Endodermal cell (in vitro differentiated cells): Measurements from ENCODE around the gene CFAP92. TPM values are rescaled to one million over a fixed set of nuclear protein-coding genes. Genes with fewer than 3 reads are reported as not detected.

Experiments used
- DNase-seq: peaks from one replicate; pipeline ENCODE4 v3.0.0-alpha.2; 2017
- H3K27ac ChIP-seq: 2 replicates; pipeline ENCODE4 v1.5.1; 2013; ENCODE audit warnings: mild to moderate bottlenecking, low read depth, low read length, moderate library complexity
- H3K27me3 ChIP-seq: 2 replicates; pipeline ENCODE4 v1.6.1; 2013; ENCODE audit warnings: mild to moderate bottlenecking, low read length, moderate library complexity; ENCODE audit not compliant: insufficient read depth, control insufficient read depth, poor library complexity, severe bottlenecking
- H3K36me3 ChIP-seq: 2 replicates; pipeline ENCODE4 v1.7.0; 2013; ENCODE audit warnings: mild to moderate bottlenecking, low read length, moderate library complexity; ENCODE audit not compliant: control insufficient read depth, insufficient read depth
- H3K4me1 ChIP-seq: one replicate; pipeline ENCODE4 v1.7.0; 2013; ENCODE audit warnings: low read length; ENCODE audit not compliant: control insufficient read depth, insufficient read depth
- H3K4me3 ChIP-seq: 2 replicates; pipeline ENCODE4 v1.5.1; 2013; ENCODE audit warnings: mild to moderate bottlenecking, low read length, moderate library complexity
- H3K9ac ChIP-seq: 2 replicates; pipeline ENCODE4 v1.6.1; 2013; ENCODE audit warnings: mild to moderate bottlenecking, low read length, moderate library complexity; ENCODE audit not compliant: poor library complexity, severe bottlenecking; ENCODE audit errors: extremely low read depth
- H3K9me3 ChIP-seq: 2 replicates; pipeline ENCODE4 v1.6.1; 2013; ENCODE audit warnings: mild to moderate bottlenecking, low read length, moderate library complexity; ENCODE audit not compliant: control insufficient read depth
- H3K27ac Mint-ChIP-seq: 2 replicates; pipeline ENCODE4 v1.8.0; 2020; ENCODE audit warnings: mixed read lengths
- H3K27me3 Mint-ChIP-seq: 2 replicates; pipeline ENCODE4 v1.8.0; 2021; ENCODE audit warnings: mild to moderate bottlenecking, mixed read lengths; ENCODE audit not compliant: insufficient read depth
- H3K36me3 Mint-ChIP-seq: 2 replicates; pipeline ENCODE4 v1.8.0; 2020; ENCODE audit warnings: low read depth, mixed read lengths
- H3K4me1 Mint-ChIP-seq: 2 replicates; pipeline ENCODE4 v1.8.0; 2020; ENCODE audit warnings: mixed read lengths
- H3K4me3 Mint-ChIP-seq: 2 replicates; pipeline ENCODE4 v1.8.0; 2020; ENCODE audit warnings: mild to moderate bottlenecking, moderate library complexity, mixed read lengths
- H3K9me3 Mint-ChIP-seq: 2 replicates; pipeline ENCODE4 v1.8.0; 2020; ENCODE audit warnings: mild to moderate bottlenecking, mixed read lengths
- WGBS, 2 experiments: methylation state at CpG; one replicate each; pipeline versions ENCODE4 v1.1.5 to v1.1.7; 2013; ENCODE audit warnings: missing lambda C conversion rate in 2 of 2, mixed read lengths in 1 of 2; ENCODE audit not compliant: insufficient coverage in 1 of 2, insufficient read length in 1 of 2; 5-methylcytosine and 5-hydroxymethylcytosine counted together
- total RNA-seq, 2 donors: library from RNA; stranded (reverse); fragmentation: NEBNext Ultra II Directional in 1 of 2; extraction: Animal tissue kit (Norgen Biotek cat#: 25700) in 1 of 2; gene quantifications; 2 replicates in 1 of 2; 3 replicates in 1 of 2; pipeline ENCODE4 v1.2.1, GENCODE V29; 2021
- TF ChIP-seq, protein P1 (sequence below): fragments of 200-600 bp; sonication (generic); conservative IDR thresholded peaks from 2 replicates; pipeline ENCODE4 v1.5.0; 2021; ENCODE audit warnings: antibody characterized with exemption, mild to moderate bottlenecking

The CFAP92 gene
- total RNA-seq, 2 donors from 2014 or later: 1.3 to 3.0 TPM

DNA sequence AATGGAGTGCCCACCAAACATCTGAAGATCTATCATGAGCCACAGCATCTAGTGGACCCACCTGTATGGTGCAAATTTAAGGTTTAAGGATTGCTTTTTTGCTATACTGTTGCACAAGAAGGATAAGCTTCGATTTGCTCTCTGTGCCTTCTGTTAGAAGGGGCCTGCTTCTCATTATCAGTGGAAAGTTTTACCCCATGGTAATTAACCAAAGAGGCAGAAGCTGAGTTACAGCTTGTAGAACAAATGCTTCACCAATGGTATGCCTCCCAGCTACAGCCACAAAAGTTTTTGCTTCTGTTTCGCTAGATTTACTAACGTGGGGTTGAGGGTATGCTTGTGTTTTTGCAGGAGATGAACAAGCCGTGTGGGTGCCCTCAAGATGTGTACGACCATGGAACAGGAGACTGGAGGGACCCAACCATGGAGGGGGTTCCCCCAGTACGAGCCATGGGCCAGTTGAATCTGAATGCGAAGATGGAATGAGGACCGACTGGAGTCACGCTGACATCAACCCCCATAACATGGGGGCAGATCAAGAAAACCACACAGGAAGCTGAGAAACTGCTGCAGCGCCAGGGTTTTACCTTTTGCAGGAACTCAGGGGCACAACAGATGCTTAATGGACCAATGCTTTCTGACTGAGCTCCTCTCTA is 70.9 kb downstream of the CFAP92 start:
- Mint-ChIP-seq H3K36me3 (peaks cover 35% of the 10 kb centered on the region), H3K4me3 (no peak overlapping the region), H3K9me3 (peaks cover 90% of the 10 kb centered on the region), H3K4me1 (no peaks in the 10 kb centered on the region), H3K27me3 (peaks cover 26% of the 10 kb centered on the region), H3K27ac (no peak overlapping the region)
- Histone ChIP-seq H3K9ac (no peak overlapping the region), H3K9me3 (peaks cover 77% of the 10 kb centered on the region), H3K36me3 (peaks cover 21% of the 10 kb centered on the region), H3K4me1 (no peaks in the 10 kb centered on the region), H3K27me3 (no peaks in the 10 kb centered on the region), H3K4me3 (peak overlapping the region; percentile 10), H3K27ac (no peak overlapping the region)
- DNase-seq: no peak
- WGBS, 2 experiments: 91% methylated on average over 6 to 10 of the region's 10 CpGs
- TF ChIP-seq, protein P1, sequence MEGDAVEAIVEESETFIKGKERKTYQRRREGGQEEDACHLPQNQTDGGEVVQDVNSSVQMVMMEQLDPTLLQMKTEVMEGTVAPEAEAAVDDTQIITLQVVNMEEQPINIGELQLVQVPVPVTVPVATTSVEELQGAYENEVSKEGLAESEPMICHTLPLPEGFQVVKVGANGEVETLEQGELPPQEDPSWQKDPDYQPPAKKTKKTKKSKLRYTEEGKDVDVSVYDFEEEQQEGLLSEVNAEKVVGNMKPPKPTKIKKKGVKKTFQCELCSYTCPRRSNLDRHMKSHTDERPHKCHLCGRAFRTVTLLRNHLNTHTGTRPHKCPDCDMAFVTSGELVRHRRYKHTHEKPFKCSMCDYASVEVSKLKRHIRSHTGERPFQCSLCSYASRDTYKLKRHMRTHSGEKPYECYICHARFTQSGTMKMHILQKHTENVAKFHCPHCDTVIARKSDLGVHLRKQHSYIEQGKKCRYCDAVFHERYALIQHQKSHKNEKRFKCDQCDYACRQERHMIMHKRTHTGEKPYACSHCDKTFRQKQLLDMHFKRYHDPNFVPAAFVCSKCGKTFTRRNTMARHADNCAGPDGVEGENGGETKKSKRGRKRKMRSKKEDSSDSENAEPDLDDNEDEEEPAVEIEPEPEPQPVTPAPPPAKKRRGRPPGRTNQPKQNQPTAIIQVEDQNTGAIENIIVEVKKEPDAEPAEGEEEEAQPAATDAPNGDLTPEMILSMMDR: no peak

DNA sequence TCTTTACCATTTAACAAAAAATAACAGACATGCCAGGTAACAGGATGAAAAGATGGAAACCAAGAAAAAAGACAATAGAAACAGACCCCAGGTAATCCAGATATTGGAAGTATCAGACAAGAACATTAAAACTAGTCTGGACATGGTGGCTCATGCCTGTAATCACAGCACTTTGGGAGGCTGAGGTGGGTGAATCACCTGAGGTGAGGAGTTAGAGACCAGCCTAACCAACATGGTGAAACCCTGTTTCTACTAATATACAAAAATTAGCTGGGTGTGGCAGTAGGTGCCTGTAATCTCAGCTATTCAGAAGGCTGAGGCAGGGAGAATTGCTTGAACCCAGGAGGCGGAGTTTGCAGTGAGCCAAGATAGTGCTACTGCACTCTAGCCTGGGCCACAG is 73.9 kb downstream of the CFAP92 start:
- H3K9me3 Mint-ChIP-seq: peaks cover 65% of the 10 kb centered on the region
- WGBS, 2 experiments: 87% methylated on average over 1 of the region's 1 CpG; no CpG with 5 or more reads in 1 of the 2 experiments
- no peak overlapping the region for H3K9ac ChIP-seq
- no peaks in the 10 kb centered on the region for H3K4me1 Mint-ChIP-seq
- TF ChIP-seq, protein P1: no peak
- H3K27me3 Mint-ChIP-seq: peaks cover 16% of the 10 kb centered on the region
- no peak overlapping the region for H3K4me3 Mint-ChIP-seq
- no peaks in the 10 kb centered on the region for H3K27me3 ChIP-seq
- peaks cover 55% of the 10 kb centered on the region for H3K9me3 ChIP-seq
- H3K4me3 ChIP-seq: no peak overlapping the region
- peak; percentile 7 for DNase-seq
- H3K36me3 ChIP-seq: peaks cover 51% of the 10 kb centered on the region
- H3K4me1 ChIP-seq: no peaks in the 10 kb centered on the region
- no peak overlapping the region for H3K27ac ChIP-seq
- peaks cover 62% of the 10 kb centered on the region for H3K36me3 Mint-ChIP-seq
- H3K27ac Mint-ChIP-seq: no peak overlapping the region

DNA sequence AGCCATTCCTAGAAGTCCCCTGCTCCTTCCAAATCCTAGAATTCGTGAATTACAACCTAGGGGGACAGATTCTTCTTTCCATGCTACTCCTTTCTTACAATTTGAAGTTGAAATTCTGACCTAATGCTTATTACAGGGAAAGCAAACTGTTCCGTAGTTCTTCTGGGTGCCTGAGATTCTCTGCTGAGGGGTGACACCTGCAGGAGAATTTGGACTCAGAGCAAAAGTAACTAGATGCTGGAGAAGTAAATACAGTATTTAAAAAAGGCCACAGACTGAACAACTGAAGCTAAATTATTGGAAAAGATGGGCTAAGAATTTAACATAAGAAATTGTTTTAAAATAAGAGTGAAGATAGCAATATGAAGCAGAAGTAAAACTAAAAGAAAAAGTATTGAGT is 76.6 kb downstream of the CFAP92 start:
- Mint-ChIP-seq H3K27me3 (peaks cover 7% of the 10 kb centered on the region), H3K9me3 (peaks cover 38% of the 10 kb centered on the region), H3K4me3 (no peak overlapping the region), H3K36me3 (peaks cover 83% of the 10 kb centered on the region), H3K27ac (no peak overlapping the region), H3K4me1 (no peaks in the 10 kb centered on the region)
- peaks cover 32% of the 10 kb centered on the region for H3K9me3 ChIP-seq
- H3K27me3 ChIP-seq: no peaks in the 10 kb centered on the region
- no peaks in the 10 kb centered on the region for H3K4me1 ChIP-seq
- no peak for DNase-seq
- H3K9ac ChIP-seq: no peak overlapping the region
- peaks cover 78% of the 10 kb centered on the region for H3K36me3 ChIP-seq
- WGBS, 2 experiments: 87 to 100% methylated on average over 1 to 2 of the region's 2 CpGs
- TF ChIP-seq, protein P1: peak; percentile 30
- H3K27ac ChIP-seq: no peak overlapping the region
- H3K4me3 ChIP-seq: no peak overlapping the region
